ENCODE data around the gene UNC13A.
"Not testable (repeated sequence)": the region's sequence is repeated elsewhere in the genome, so short reads cannot be mapped to it uniquely, and the experiment has no call there.

Gene UNC13A

GRCh38 chr19:17599780-17600179 is 88.4 kb downstream of the UNC13A start:
- Histone ChIP-seq H3K4me1 (ENCODE audit: insufficient read depth, low read length, poor library complexity, severe bottlenecking) (no peaks in the 10 kb centered on the region), H3K27me3 (ENCODE audit: insufficient read depth, low read length, poor library complexity, severe bottlenecking) (no peaks in the 10 kb centered on the region)

GRCh38 chr19:17598953-17599352 is 89.2 kb downstream of the UNC13A start:
- H3K9me2 ChIP-seq (replicated peaks; ENCODE audit: low read depth, low read length) = no peaks in the 10 kb centered on the region
- no peak overlapping the region for H3K9ac ChIP-seq (ENCODE audit: low read depth, low read length, poor library complexity, severe bottlenecking)
- no peak overlapping the region for H3K4me2 ChIP-seq (ENCODE audit: low read depth, low read length, poor library complexity, severe bottlenecking)
- H3F3A ChIP-seq (ENCODE audit: low read depth) = no peaks in the 10 kb centered on the region
- no peaks in the 10 kb centered on the region for H3K9me3 ChIP-seq (ENCODE audit: insufficient read depth, low read depth, low read length)
- no peak overlapping the region for H3K4me3 ChIP-seq (ENCODE audit: low read length, poor library complexity, severe bottlenecking)
- H3K36me3 ChIP-seq (ENCODE audit: insufficient read depth, low read length) = no peaks in the 10 kb centered on the region
- H2AFZ ChIP-seq (ENCODE audit: low read length) = no peak overlapping the region
- H4K20me1 ChIP-seq (ENCODE audit: insufficient read depth, low read length, poor library complexity, severe bottlenecking) = no peaks in the 10 kb centered on the region
- H3K4me1 ChIP-seq (ENCODE audit: insufficient read depth, low read length, poor library complexity, severe bottlenecking) = no peaks in the 10 kb centered on the region
- H3K79me2 ChIP-seq (ENCODE audit: insufficient read depth, low read length) = no peaks in the 10 kb centered on the region
- TF ChIP-seq EZH2phosphoT487 (IDR thresholded peaks at IDR 0.05; ENCODE audit: borderline replicate concordance) = no peak
- TF ChIP-seq CTCF (conservative IDR thresholded peaks at IDR 0.05; ENCODE audit: low read length) = no peak
- no peaks in the 10 kb centered on the region for H3K27me3 ChIP-seq (ENCODE audit: insufficient read depth, low read length, poor library complexity, severe bottlenecking)

More at GRCh38 chr19:17599780-17600179, 88.4 kb downstream of the UNC13A start:
- Histone ChIP-seq H3K9ac (ENCODE audit: low read depth, low read length, poor library complexity, severe bottlenecking) (no peak overlapping the region), H3K79me2 (ENCODE audit: insufficient read depth, low read length) (no peaks in the 10 kb centered on the region), H3K9me2 (replicated peaks; ENCODE audit: low read depth, low read length) (no peaks in the 10 kb centered on the region), H3K36me3 (ENCODE audit: insufficient read depth, low read length) (no peaks in the 10 kb centered on the region), H3K4me3 (ENCODE audit: low read length, poor library complexity, severe bottlenecking) (no peak overlapping the region), H3K9me3 (ENCODE audit: insufficient read depth, low read depth, low read length) (no peaks in the 10 kb centered on the region), H3K4me2 (ENCODE audit: low read depth, low read length, poor library complexity, severe bottlenecking) (no peak overlapping the region), H2AFZ (ENCODE audit: low read length) (no peak overlapping the region), H4K20me1 (ENCODE audit: insufficient read depth, low read length, poor library complexity, severe bottlenecking) (no peaks in the 10 kb centered on the region), H3F3A (ENCODE audit: low read depth) (no peaks in the 10 kb centered on the region)
- TF ChIP-seq CTCF (conservative IDR thresholded peaks at IDR 0.05; ENCODE audit: low read length) (no peak), EZH2phosphoT487 (IDR thresholded peaks at IDR 0.05; ENCODE audit: borderline replicate concordance) (no peak)

GRCh38 chr19:17598063-17598462 is 90.1 kb downstream of the UNC13A start:
- H3K9ac ChIP-seq (ENCODE audit: low read depth, low read length, poor library complexity, severe bottlenecking); H2AFZ ChIP-seq (ENCODE audit: low read length); H3K36me3 ChIP-seq (ENCODE audit: insufficient read depth, low read length); H3K27me3 ChIP-seq (ENCODE audit: insufficient read depth, low read length, poor library complexity, severe bottlenecking); H3K4me3 ChIP-seq (ENCODE audit: low read length, poor library complexity, severe bottlenecking); H3K4me1 ChIP-seq (ENCODE audit: insufficient read depth, low read length, poor library complexity, severe bottlenecking); H3K79me2 ChIP-seq (ENCODE audit: insufficient read depth, low read length); H3K4me2 ChIP-seq (ENCODE audit: low read depth, low read length, poor library complexity, severe bottlenecking); H3F3A ChIP-seq (ENCODE audit: low read depth); H3K9me3 ChIP-seq (ENCODE audit: insufficient read depth, low read depth, low read length); H4K20me1 ChIP-seq (ENCODE audit: insufficient read depth, low read length, poor library complexity, severe bottlenecking); H3K9me2 ChIP-seq (replicated peaks; ENCODE audit: low read depth, low read length): not testable (repeated sequence)

GRCh38 chr19:17594296-17594695 is 93.9 kb downstream of the UNC13A start:
- H3K27me3 ChIP-seq (ENCODE audit: insufficient read depth, low read length, poor library complexity, severe bottlenecking); H3K9me3 ChIP-seq (ENCODE audit: insufficient read depth, low read depth, low read length); H3K4me1 ChIP-seq (ENCODE audit: insufficient read depth, low read length, poor library complexity, severe bottlenecking); H3K4me3 ChIP-seq (ENCODE audit: low read length, poor library complexity, severe bottlenecking); H3K4me2 ChIP-seq (ENCODE audit: low read depth, low read length, poor library complexity, severe bottlenecking); H3K79me2 ChIP-seq (ENCODE audit: insufficient read depth, low read length); H4K20me1 ChIP-seq (ENCODE audit: insufficient read depth, low read length, poor library complexity, severe bottlenecking); H3K9me2 ChIP-seq (replicated peaks; ENCODE audit: low read depth, low read length); H3K9ac ChIP-seq (ENCODE audit: low read depth, low read length, poor library complexity, severe bottlenecking); H3F3A ChIP-seq (ENCODE audit: low read depth); H3K36me3 ChIP-seq (ENCODE audit: insufficient read depth, low read length); H2AFZ ChIP-seq (ENCODE audit: low read length): not testable (repeated sequence)
